ENCODE data around the gene AVPR1A. TPM values are rescaled to one million over a fixed set of nuclear protein-coding genes. Genes with fewer than 3 reads are reported as not detected.

Gene AVPR1A
- total RNA-seq, 4 donors from 2014 or later = 24.4 to 59.0 (median 41.0) TPM

DNA sequence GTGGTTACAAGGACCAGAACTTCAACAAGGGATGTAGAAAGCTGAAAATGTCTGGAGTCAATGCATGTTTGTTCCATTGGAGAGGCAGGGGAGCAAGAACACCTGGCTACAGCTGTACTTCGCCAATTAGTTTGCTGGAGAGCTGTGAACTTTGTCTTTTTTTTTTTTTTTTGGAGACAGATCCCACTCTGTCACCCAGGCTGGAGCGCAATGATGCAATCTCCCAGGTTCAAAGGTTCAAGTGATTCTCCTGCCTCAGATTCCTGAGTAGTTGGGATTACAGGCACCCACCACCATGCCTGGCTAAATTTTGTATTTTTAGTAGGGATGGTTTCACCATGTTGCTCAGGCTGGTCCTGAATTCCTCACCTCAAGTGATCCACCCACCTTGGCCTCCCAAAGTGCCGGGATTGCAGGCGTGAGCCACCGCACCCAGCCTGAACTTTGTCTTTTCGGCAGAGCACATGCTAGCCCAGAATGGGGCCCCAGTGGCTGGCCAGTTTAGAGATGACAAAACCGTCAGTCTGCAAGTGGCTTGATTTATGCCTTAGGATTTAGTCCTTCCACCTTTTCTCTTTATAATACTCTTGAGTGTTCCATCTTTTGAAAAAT, 55.5 kb downstream of the AVPR1A start:
- DNase-seq (ENCODE audit: low spot score) (no peak), ATAC-seq (ENCODE audit: low FRiP score) (no peak)
- TF ChIP-seq, protein P1, sequence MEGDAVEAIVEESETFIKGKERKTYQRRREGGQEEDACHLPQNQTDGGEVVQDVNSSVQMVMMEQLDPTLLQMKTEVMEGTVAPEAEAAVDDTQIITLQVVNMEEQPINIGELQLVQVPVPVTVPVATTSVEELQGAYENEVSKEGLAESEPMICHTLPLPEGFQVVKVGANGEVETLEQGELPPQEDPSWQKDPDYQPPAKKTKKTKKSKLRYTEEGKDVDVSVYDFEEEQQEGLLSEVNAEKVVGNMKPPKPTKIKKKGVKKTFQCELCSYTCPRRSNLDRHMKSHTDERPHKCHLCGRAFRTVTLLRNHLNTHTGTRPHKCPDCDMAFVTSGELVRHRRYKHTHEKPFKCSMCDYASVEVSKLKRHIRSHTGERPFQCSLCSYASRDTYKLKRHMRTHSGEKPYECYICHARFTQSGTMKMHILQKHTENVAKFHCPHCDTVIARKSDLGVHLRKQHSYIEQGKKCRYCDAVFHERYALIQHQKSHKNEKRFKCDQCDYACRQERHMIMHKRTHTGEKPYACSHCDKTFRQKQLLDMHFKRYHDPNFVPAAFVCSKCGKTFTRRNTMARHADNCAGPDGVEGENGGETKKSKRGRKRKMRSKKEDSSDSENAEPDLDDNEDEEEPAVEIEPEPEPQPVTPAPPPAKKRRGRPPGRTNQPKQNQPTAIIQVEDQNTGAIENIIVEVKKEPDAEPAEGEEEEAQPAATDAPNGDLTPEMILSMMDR (IDR thresholded peaks at IDR 0.05) = no peak

DNA sequence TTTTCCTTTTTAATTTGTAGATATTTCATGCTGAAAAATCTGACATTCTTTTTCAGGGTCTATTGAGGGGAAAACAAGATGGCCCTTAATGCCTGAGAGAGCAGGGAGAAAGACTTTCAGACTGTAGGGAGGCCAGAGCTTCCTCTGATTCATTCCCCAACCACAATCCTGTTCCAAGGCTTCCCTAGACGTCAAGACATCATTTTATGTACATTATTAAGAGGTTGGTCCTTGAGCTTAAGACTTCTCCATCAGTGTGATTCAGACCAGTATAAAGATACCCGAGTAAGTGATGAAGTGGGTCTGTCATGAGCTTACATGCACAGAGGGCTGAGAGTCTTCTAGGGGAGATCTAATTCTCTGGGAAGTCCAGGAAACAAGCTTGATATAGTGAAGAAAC, 57.3 kb downstream of the AVPR1A start:
- DNase-seq (ENCODE audit: low spot score) (no peak), ATAC-seq (ENCODE audit: low FRiP score) (no peak)
- TF ChIP-seq, protein P1 (IDR thresholded peaks at IDR 0.05) = no peak

DNA sequence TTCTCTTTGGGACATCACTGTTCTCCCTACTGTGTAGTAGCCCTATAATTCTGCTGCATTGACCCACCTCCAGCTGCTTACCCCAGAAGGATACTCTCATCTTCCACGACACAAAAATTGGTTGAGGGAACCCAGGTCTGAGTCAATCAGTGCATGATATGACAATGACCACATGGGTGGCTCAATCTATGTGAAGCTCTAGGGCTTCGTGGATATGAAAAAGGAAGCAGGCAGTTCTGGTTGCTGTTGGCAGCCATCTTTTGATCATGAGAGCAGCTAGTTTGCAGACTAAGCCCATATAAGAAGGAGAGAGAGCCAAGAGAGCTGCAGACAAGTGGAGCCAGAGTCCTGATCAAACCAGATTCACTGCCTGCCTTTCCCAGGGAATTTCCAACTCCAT, 57.9 kb downstream of the AVPR1A start:
- DNase-seq (ENCODE audit: low spot score) = no peak
- ATAC-seq (ENCODE audit: low FRiP score) = no peak
- TF ChIP-seq, protein P1 (IDR thresholded peaks at IDR 0.05) = no peak

Other genes starting within 250 kb of the AVPR1A start
- 1 to 10 TPM; 1.4 to 4.9 (median 2.4) TPM for gene PPM1H, start 216.1 kb downstream of the AVPR1A start, total RNA-seq

All from omental fat pad (tissue), 4 donors.